Hepatocyte (in vitro differentiated cells): ENCODE results near the gene TROAP. TPM values are rescaled to one million over a fixed set of nuclear protein-coding genes. Genes with fewer than 3 reads are reported as not detected.
"Not testable (repeated sequence)": the region's sequence is repeated elsewhere in the genome, so short reads cannot be mapped to it uniquely, and the experiment has no call there.

ENCODE experiments used
- DNase-seq: peaks from one replicate; pipeline ENCODE4 v3.0.0-alpha.2; 2016; ENCODE audit warnings: low spot score
- H2AFZ ChIP-seq: fragments of 200-600 bp; sonication (generic); 2 replicates; pipeline ENCODE4 v1.6.0; 2016; ENCODE audit warnings: antibody characterized with exemption, mild to moderate bottlenecking
- H3K27ac ChIP-seq: fragments of 200-600 bp; sonication (generic); 2 replicates; pipeline ENCODE4 v1.5.1; 2016; ENCODE audit warnings: mild to moderate bottlenecking
- H3K27me3 ChIP-seq: fragments of 200-600 bp; sonication (generic); 2 replicates; pipeline ENCODE4 v1.6.1; 2016
- H3K36me3 ChIP-seq: fragments of 200-600 bp; sonication (generic); replicated peaks from 2 replicates; pipeline ENCODE4 v1.5.1; 2016; ENCODE audit warnings: low read depth; ENCODE audit not compliant: insufficient read depth
- H3K4me1 ChIP-seq: fragments of 200-600 bp; sonication (generic); 2 replicates; pipeline ENCODE4 v1.5.1; 2016; ENCODE audit warnings: mild to moderate bottlenecking, moderate library complexity; ENCODE audit not compliant: insufficient read depth
- H3K4me2 ChIP-seq: fragments of 200-600 bp; sonication (generic); 2 replicates; pipeline ENCODE4 v1.6.0; 2016
- H3K4me3 ChIP-seq: fragments of 200-600 bp; sonication (generic); 2 replicates; pipeline ENCODE4 v1.5.1; 2016; ENCODE audit warnings: mild to moderate bottlenecking
- H3K79me2 ChIP-seq: fragments of 200-600 bp; sonication (generic); 2 replicates; pipeline ENCODE4 v1.6.0; 2017; ENCODE audit warnings: mild to moderate bottlenecking
- H3K9me2 ChIP-seq: fragments of 200-600 bp; sonication (generic); replicated peaks from 2 replicates; pipeline ENCODE4 v1.6.0; 2017; ENCODE audit warnings: mild to moderate bottlenecking; ENCODE audit not compliant: insufficient read depth
- H3K9me3 ChIP-seq: fragments of 200-600 bp; sonication (generic); 2 replicates; pipeline ENCODE4 v1.5.1; 2016; ENCODE audit warnings: low read depth, mild to moderate bottlenecking
- H4K20me1 ChIP-seq: fragments of 200-600 bp; sonication (generic); 2 replicates; pipeline ENCODE4 v1.6.0; 2016; ENCODE audit warnings: mild to moderate bottlenecking; ENCODE audit not compliant: insufficient read depth, poor library complexity, severe bottlenecking
- EZH2 ChIP-seq: fragments of 200-600 bp; sonication (generic); IDR thresholded peaks from 2 replicates; pipeline ENCODE4 v1.6.1; 2016; ENCODE audit warnings: antibody characterized with exemption, mild to moderate bottlenecking, borderline replicate concordance
- EZH2phosphoT487 ChIP-seq: fragments of 200-600 bp; sonication (generic); IDR thresholded peaks from one replicate; pipeline ENCODE4 v1.6.1; 2018; ENCODE audit warnings: antibody characterized with exemption, mild to moderate bottlenecking, low read depth, moderate library complexity; ENCODE audit not compliant: unreplicated experiment, severe bottlenecking
- WGBS: methylation state at CpG from one replicate; pipeline ENCODE4 v1.1.6; 2016; ENCODE audit warnings: low lambda C conversion rate; ENCODE audit errors: missing lambda C conversion rate; 5-methylcytosine and 5-hydroxymethylcytosine counted together
- polyA plus RNA-seq: library from polyadenylated mRNA; unstranded; fragments of >200 nt; fragmentation: Nextera tagmentation; extraction: Ambion mirVana; gene quantifications from 2 replicates; pipeline ENCODE4 v1.2.1, GENCODE V29; 2016
- total RNA-seq: library from RNA; depleted of rRNA; stranded (reverse); fragments of >200 nt; gene quantifications from 2 replicates; pipeline ENCODE4 v1.2.3, GENCODE V29; 2014
- TF ChIP-seq, protein P1 (sequence below): fragments of 200-600 bp; sonication (generic); IDR thresholded peaks from 2 replicates; pipeline ENCODE4 v1.5.1; 2016; ENCODE audit warnings: antibody characterized with exemption, mild to moderate bottlenecking; ENCODE audit not compliant: poor library complexity

TROAP gene
- total and polyA plus RNA-seq, 2 experiments from 2014 or later: 3.4 to 8.0 TPM

DNA sequence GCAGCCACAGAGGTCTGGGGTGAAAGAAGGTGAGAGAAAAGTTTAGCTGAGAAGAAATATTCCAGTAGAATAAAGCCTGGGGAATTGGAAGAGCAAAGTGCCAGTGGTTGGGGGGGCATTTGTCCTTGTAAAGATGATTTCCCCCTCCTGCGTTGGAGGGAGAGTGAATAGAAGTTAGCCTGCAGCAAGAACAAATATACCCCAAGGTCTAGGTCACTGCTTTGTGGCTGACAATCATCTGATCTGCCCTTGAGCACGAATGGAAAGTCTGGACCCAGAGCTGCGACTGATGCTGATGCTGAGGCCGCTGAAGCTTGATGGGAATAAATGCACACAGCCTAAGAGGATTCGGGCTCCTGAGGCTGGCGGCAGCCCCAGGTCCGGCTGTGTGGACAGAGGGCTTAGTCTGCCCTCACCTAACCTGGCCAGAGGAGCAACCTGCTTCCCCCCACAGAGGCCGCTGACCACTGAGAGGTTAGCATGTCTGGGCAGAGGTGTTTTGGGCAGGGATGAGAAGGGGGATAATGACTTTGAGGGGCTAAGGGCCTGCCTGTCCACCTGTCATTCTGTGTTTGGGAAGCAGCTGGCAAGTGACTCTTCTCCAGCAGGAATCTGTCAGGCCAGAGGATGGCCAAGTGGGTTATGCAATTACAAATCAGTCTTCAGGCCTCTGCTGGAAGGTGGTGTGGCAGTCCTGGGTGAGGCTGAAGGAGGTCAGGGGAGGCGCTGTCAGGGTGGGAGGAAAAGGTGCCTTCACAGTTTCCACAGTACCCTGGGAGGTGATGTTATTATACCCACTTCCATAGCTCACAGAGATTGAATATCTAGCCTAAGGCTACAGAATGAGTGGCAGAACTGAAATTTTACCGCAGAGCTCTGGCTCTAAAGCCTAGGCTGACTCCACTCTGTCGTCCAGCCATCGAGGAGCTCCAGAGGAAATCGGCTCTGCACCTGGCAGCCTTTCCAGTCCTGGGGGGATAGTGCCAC is 46.5 kb upstream of the TROAP start:
- no peaks in the 10 kb centered on the region for H3K9me3 ChIP-seq
- no peaks in the 10 kb centered on the region for H4K20me1 ChIP-seq
- 80% methylated on average over 13 of the region's 13 CpGs for WGBS
- H3K79me2 ChIP-seq: no peaks in the 10 kb centered on the region
- no peak overlapping the region for H3K4me2 ChIP-seq
- no peaks in the 10 kb centered on the region for H3K9me2 ChIP-seq
- H3K27ac ChIP-seq: no peak overlapping the region
- DNase-seq: no peak
- TF ChIP-seq EZH2phosphoT487 (no peak), EZH2 (no peak)
- TF ChIP-seq, protein P1, sequence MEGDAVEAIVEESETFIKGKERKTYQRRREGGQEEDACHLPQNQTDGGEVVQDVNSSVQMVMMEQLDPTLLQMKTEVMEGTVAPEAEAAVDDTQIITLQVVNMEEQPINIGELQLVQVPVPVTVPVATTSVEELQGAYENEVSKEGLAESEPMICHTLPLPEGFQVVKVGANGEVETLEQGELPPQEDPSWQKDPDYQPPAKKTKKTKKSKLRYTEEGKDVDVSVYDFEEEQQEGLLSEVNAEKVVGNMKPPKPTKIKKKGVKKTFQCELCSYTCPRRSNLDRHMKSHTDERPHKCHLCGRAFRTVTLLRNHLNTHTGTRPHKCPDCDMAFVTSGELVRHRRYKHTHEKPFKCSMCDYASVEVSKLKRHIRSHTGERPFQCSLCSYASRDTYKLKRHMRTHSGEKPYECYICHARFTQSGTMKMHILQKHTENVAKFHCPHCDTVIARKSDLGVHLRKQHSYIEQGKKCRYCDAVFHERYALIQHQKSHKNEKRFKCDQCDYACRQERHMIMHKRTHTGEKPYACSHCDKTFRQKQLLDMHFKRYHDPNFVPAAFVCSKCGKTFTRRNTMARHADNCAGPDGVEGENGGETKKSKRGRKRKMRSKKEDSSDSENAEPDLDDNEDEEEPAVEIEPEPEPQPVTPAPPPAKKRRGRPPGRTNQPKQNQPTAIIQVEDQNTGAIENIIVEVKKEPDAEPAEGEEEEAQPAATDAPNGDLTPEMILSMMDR: no peak
- no peak overlapping the region for H2AFZ ChIP-seq
- H3K4me3 ChIP-seq: no peak overlapping the region
- H3K36me3 ChIP-seq: no peaks in the 10 kb centered on the region
- H3K4me1 ChIP-seq: no peaks in the 10 kb centered on the region
- H3K27me3 ChIP-seq: no peaks in the 10 kb centered on the region

DNA sequence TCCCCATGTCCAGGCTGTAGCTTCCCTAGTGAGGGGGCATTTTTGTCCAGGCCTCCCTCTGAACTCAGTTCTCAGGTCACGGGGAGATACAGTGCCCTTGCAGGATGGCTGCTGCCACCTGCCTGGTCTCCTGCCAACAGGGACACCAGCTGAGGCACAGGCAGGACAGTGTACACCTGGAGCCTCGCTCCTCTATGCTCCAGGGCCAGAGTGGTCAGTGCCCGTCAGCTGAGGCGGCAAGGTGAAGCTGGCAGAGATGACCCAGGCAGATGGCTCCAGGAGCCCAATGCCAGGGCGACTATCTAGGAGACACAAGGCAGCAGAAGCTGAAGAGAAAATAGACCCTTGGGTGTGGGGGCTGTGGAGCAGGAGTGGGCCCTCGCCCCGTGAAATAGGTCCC is 45.6 kb upstream of the TROAP start:
- H3K4me2 ChIP-seq: no peak overlapping the region
- no peaks in the 10 kb centered on the region for H3K9me2 ChIP-seq
- no peak overlapping the region for H2AFZ ChIP-seq
- no peaks in the 10 kb centered on the region for H3K27me3 ChIP-seq
- no peaks in the 10 kb centered on the region for H4K20me1 ChIP-seq
- H3K4me1 ChIP-seq: no peaks in the 10 kb centered on the region
- DNase-seq: no peak
- no peaks in the 10 kb centered on the region for H3K9me3 ChIP-seq
- H3K4me3 ChIP-seq: no peak overlapping the region
- H3K27ac ChIP-seq: no peak overlapping the region
- H3K79me2 ChIP-seq: no peaks in the 10 kb centered on the region
- 91% methylated on average over 7 of the region's 7 CpGs for WGBS
- TF ChIP-seq EZH2: no peak
- TF ChIP-seq, protein P1: no peak
- no peak for TF ChIP-seq EZH2phosphoT487
- no peaks in the 10 kb centered on the region for H3K36me3 ChIP-seq

DNA sequence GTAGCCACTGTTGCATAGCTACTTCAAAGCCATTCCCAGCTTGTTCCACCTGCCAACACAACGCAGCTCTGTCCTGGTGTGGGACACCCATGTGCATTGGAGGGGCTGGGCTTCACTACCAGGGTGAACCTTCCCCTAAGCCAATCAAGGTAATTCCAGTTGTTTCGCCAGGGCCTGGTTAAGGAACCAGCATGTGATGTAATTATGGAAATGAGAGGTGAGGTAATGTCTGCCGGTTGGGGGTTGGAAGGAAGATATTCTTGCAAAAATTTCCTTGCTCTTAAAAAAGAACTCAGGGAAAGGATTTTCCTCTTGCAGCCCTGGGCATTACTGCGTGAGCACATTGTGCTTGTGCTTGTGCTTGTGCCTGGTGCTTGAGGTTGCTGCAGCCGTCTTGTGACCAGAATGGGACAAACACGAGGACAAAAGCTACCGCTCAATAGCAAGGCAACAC is 43.3 kb upstream of the TROAP start:
- DNase-seq: peak; percentile 32
- no peak overlapping the region for H2AFZ ChIP-seq
- TF ChIP-seq EZH2phosphoT487: no peak
- TF ChIP-seq, protein P1: no peak
- TF ChIP-seq EZH2: no peak
- no peaks in the 10 kb centered on the region for H3K79me2 ChIP-seq
- no peaks in the 10 kb centered on the region for H3K27me3 ChIP-seq
- H3K36me3 ChIP-seq: no peaks in the 10 kb centered on the region
- H3K4me3 ChIP-seq: no peak overlapping the region
- no peaks in the 10 kb centered on the region for H3K9me3 ChIP-seq
- WGBS: 48% methylated on average over 7 of the region's 7 CpGs
- H3K27ac ChIP-seq: no peak overlapping the region
- no peaks in the 10 kb centered on the region for H4K20me1 ChIP-seq
- H3K4me2 ChIP-seq: no peak overlapping the region
- H3K4me1 ChIP-seq: no peaks in the 10 kb centered on the region
- H3K9me2 ChIP-seq: no peaks in the 10 kb centered on the region

DNA sequence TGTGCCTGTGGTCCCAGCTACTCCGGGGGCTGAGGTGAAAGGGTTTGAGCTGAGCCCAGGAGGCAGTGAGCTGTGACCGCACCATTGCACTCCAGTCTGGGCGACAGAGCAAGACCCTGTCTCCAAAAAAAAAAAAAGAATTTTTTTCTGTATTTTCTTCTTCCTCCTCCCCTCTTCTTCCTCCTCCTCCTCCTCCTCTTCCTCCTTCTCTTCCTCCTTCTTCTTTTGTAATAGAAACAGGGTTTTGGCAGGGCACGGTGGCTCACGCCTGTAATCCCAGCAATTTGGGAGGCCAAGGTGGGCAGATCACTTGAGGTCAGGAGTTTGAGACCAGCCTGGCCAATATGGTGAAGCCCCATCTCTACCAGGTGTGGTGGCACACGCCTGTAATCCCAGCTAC is 42.5 kb upstream of the TROAP start:
- not testable (repeated sequence) for H3K4me1 ChIP-seq, H3K79me2 ChIP-seq, H3K27ac ChIP-seq, DNase-seq, H3K9me3 ChIP-seq, H3K36me3 ChIP-seq, H3K27me3 ChIP-seq, H3K4me2 ChIP-seq, H3K9me2 ChIP-seq, H2AFZ ChIP-seq, H3K4me3 ChIP-seq, H4K20me1 ChIP-seq
- 95% methylated on average over 6 of the region's 6 CpGs for WGBS
